ENCODE measurements around the gene CFAP100. TPM values are rescaled to one million over a fixed set of nuclear protein-coding genes. Genes with fewer than 3 reads are reported as not detected.

CFAP100 gene
- not detected for total RNA-seq

- ChIA-PET CTCF (interaction anchor here (0.6 to 1.6 kb wide), 2 partner anchors 35 to 261 kb away, joined by 3 read pairs; no protein-coding TSS in a partner anchor), POLR2A (no interaction called here)
- no peak within 1 kb of the TSS for H3K4me3 Mint-ChIP-seq
- intact Hi-C loops (cut with micrococcal nuclease), result no loop called here
- H3K36me3 Mint-ChIP-seq, result no peaks in the 10 kb centered on the region
- no peak within 1 kb of the TSS for H3K27ac Mint-ChIP-seq
- peaks cover 3% of the 10 kb centered on the region for H3K4me1 Mint-ChIP-seq (ENCODE audit: low read depth)
- H3K27me3 Mint-ChIP-seq, result peaks cover 45% of the 10 kb centered on the region
- no peak for DNase-seq
- no peaks in the 10 kb centered on the region for H3K9me3 Mint-ChIP-seq
Observed at GRCh38 chr3:126394179-126394976, at the start of gene CFAP100. Gene CFAP100 (plus strand): TSS chr3:126394909. CDS start chr3:126396001, 1,092 bp downstream.

- Mint-ChIP-seq H3K36me3 (no peaks in the 10 kb centered on the region), H3K27me3 (no peaks in the 10 kb centered on the region), H3K27ac (no peak overlapping the region), H3K9me3 (no peaks in the 10 kb centered on the region), H3K4me3 (no peak overlapping the region), H3K4me1 (ENCODE audit: low read depth) (no peaks in the 10 kb centered on the region)
- DNase-seq, result no peak
- CTCF ChIA-PET, result no interaction called here
- intact Hi-C loops (cut with micrococcal nuclease), result no loop called here
- POLR2A ChIA-PET, result no interaction called here
Observed at GRCh38 chr3:126345231-126345630, 49.5 kb upstream of the CFAP100 start.

- Mint-ChIP-seq H3K27me3 (no peaks in the 10 kb centered on the region), H3K4me3 (no peak overlapping the region), H3K27ac (no peak overlapping the region), H3K4me1 (ENCODE audit: low read depth) (no peaks in the 10 kb centered on the region), H3K9me3 (no peaks in the 10 kb centered on the region), H3K36me3 (no peaks in the 10 kb centered on the region)
- CTCF ChIA-PET, result no interaction called here
- intact Hi-C loops (cut with micrococcal nuclease), result no loop called here
- POLR2A ChIA-PET, result no interaction called here
- no peak for DNase-seq
Observed at GRCh38 chr3:126345641-126346460, 48.9 kb upstream of the CFAP100 start.

- H3K4me3 Mint-ChIP-seq, result no peak overlapping the region
- H3K27ac Mint-ChIP-seq, result no peak overlapping the region
- no peaks in the 10 kb centered on the region for H3K4me1 Mint-ChIP-seq (ENCODE audit: low read depth)
- ChIA-PET POLR2A (no interaction called here), CTCF (no interaction called here)
- intact Hi-C loops (cut with micrococcal nuclease), result no loop called here
- DNase-seq, result no peak
- no peaks in the 10 kb centered on the region for H3K27me3 Mint-ChIP-seq
- no peaks in the 10 kb centered on the region for H3K36me3 Mint-ChIP-seq
- no peaks in the 10 kb centered on the region for H3K9me3 Mint-ChIP-seq
Observed at GRCh38 chr3:126346466-126346865, 48.2 kb upstream of the CFAP100 start.

GRCh38 chr3:126347543-126348161 lies 47.1 kb upstream of the CFAP100 start:
- H3K9me3 Mint-ChIP-seq, result no peaks in the 10 kb centered on the region
- DNase-seq, result no peak

GRCh38 chr3:126348308-126348920 lies 46.3 kb upstream of the CFAP100 start:
- Mint-ChIP-seq H3K27ac (no peak overlapping the region), H3K36me3 (no peaks in the 10 kb centered on the region), H3K27me3 (no peaks in the 10 kb centered on the region), H3K4me3 (no peak overlapping the region), H3K4me1 (ENCODE audit: low read depth) (no peaks in the 10 kb centered on the region), H3K9me3 (no peaks in the 10 kb centered on the region)
- peak; percentile 7 for DNase-seq
- ChIA-PET POLR2A (no interaction called here), CTCF (interaction anchor here (0.7 kb wide), 1 partner anchor 9 kb away, joined by 3 read pairs; no protein-coding TSS in a partner anchor)
- intact Hi-C loops (cut with micrococcal nuclease), result no loop called here

More at GRCh38 chr3:126347543-126348161, 47.1 kb upstream of the CFAP100 start:
- H3K4me3 Mint-ChIP-seq, result no peak overlapping the region
- intact Hi-C loops (cut with micrococcal nuclease), result no loop called here
- H3K27ac Mint-ChIP-seq, result no peak overlapping the region
- no peaks in the 10 kb centered on the region for H3K36me3 Mint-ChIP-seq
- no peaks in the 10 kb centered on the region for H3K27me3 Mint-ChIP-seq
- ChIA-PET CTCF (no interaction called here), POLR2A (no interaction called here)
- H3K4me1 Mint-ChIP-seq (ENCODE audit: low read depth), result no peaks in the 10 kb centered on the region

GRCh38 chr3:126349071-126349470 lies 45.6 kb upstream of the CFAP100 start:
- POLR2A ChIA-PET, result no interaction called here
- peak; percentile 2 for DNase-seq
- no peaks in the 10 kb centered on the region for H3K4me1 Mint-ChIP-seq (ENCODE audit: low read depth)
- H3K9me3 Mint-ChIP-seq, result no peaks in the 10 kb centered on the region
- no peaks in the 10 kb centered on the region for H3K36me3 Mint-ChIP-seq
- H3K27ac Mint-ChIP-seq, result no peak overlapping the region
- no peaks in the 10 kb centered on the region for H3K27me3 Mint-ChIP-seq
- CTCF ChIA-PET, result interaction anchor here (0.7 kb wide), 1 partner anchor 9 kb away, joined by 3 read pairs; no protein-coding TSS in a partner anchor
- no peak overlapping the region for H3K4me3 Mint-ChIP-seq
- intact Hi-C loops (cut with micrococcal nuclease), result no loop called here

GRCh38 chr3:126349611-126350501 lies 44.9 kb upstream of the CFAP100 start:
- H3K4me3 Mint-ChIP-seq, result no peak overlapping the region
- no peaks in the 10 kb centered on the region for H3K27me3 Mint-ChIP-seq
- no peaks in the 10 kb centered on the region for H3K36me3 Mint-ChIP-seq
- peak; percentile 5 for DNase-seq
- no peaks in the 10 kb centered on the region for H3K4me1 Mint-ChIP-seq (ENCODE audit: low read depth)
- no peaks in the 10 kb centered on the region for H3K9me3 Mint-ChIP-seq
- ChIA-PET POLR2A (no interaction called here), CTCF (no interaction called here)
- intact Hi-C loops (cut with micrococcal nuclease), result no loop called here
- H3K27ac Mint-ChIP-seq, result no peak overlapping the region

GRCh38 chr3:126350502-126351085 lies 44.1 kb upstream of the CFAP100 start:
- Mint-ChIP-seq H3K27ac (no peak overlapping the region), H3K9me3 (no peaks in the 10 kb centered on the region), H3K4me3 (no peak overlapping the region), H3K4me1 (ENCODE audit: low read depth) (no peaks in the 10 kb centered on the region), H3K27me3 (peaks cover 5% of the 10 kb centered on the region), H3K36me3 (no peaks in the 10 kb centered on the region)
- no peak for DNase-seq
- CTCF ChIA-PET, result no interaction called here
- intact Hi-C loops (cut with micrococcal nuclease), result no loop called here
- POLR2A ChIA-PET, result no interaction called here

- H3K4me3 Mint-ChIP-seq, result no peak overlapping the region
- CTCF ChIA-PET, result no interaction called here
- peaks cover 7% of the 10 kb centered on the region for H3K27me3 Mint-ChIP-seq
- intact Hi-C loops (cut with micrococcal nuclease), result no loop called here
- H3K27ac Mint-ChIP-seq, result no peak overlapping the region
- H3K4me1 Mint-ChIP-seq (ENCODE audit: low read depth), result peaks cover 2% of the 10 kb centered on the region
- H3K36me3 Mint-ChIP-seq, result no peaks in the 10 kb centered on the region
- no peak for DNase-seq
- POLR2A ChIA-PET, result no interaction called here
- no peaks in the 10 kb centered on the region for H3K9me3 Mint-ChIP-seq
Observed at GRCh38 chr3:126351086-126351770, 43.5 kb upstream of the CFAP100 start.

All from activated CD4-positive, alpha-beta memory T cell treated with anti-CD3 and anti-CD28 coated beads for 36 hours (primary cell).